Thyroid gland (tissue), 4 donors: ENCODE data around the gene THAP7. TPM values are rescaled to one million over a fixed set of nuclear protein-coding genes. Genes with fewer than 3 reads are reported as not detected.

Experiments
- DNase-seq, 2 donors: peaks; one replicate each; pipeline ENCODE4 v3.0.0-alpha.2; 2019
- H3K27ac ChIP-seq, 3 donors: fragments of 200-600 bp; sonication (generic); 1 replicate in 2 of 3; 2 replicates in 1 of 3; pipeline ENCODE4 v1.5.1; 2016 to 2019; ENCODE audit warnings: mild to moderate bottlenecking in 1 of 3, moderate library complexity in 1 of 3
- H3K27me3 ChIP-seq: fragments of 200-600 bp; sonication (generic); one replicate; pipeline ENCODE4 v1.5.1; 2019
- H3K36me3 ChIP-seq, 2 donors: fragments of 200-600 bp; sonication (generic); one replicate each; pipeline ENCODE4 v1.5.1; 2016 to 2019
- H3K4me1 ChIP-seq, 2 donors: fragments of 200-600 bp; sonication (generic); one replicate each; pipeline ENCODE4 v1.5.1; 2017 to 2019
- H3K4me3 ChIP-seq, 3 donors: fragments of 200-600 bp; sonication (generic); replicated peaks in 1 of 3; 1 replicate in 2 of 3; 2 replicates in 1 of 3; pipeline ENCODE4 v1.5.1; 2016; ENCODE audit warnings: mild to moderate bottlenecking in 1 of 3
- H3K9me3 ChIP-seq: fragments of 200-600 bp; sonication (generic); one replicate; pipeline ENCODE4 v1.5.1; 2017
- CTCF ChIP-seq, 6 experiments: fragments of 200-600 bp in 3 of 6; fragments of 450-650 bp in 3 of 6; sonication (generic) in 3 of 6; IDR thresholded peaks; one replicate each; pipeline ENCODE4 v1.5.1; 2016 to 2019; ENCODE audit warnings: antibody characterized with exemption in 6 of 6, mild to moderate bottlenecking in 2 of 6, inconsistent platforms in 1 of 6, moderate library complexity in 1 of 6
- POLR2A ChIP-seq, 2 donors: fragments of 450-650 bp; IDR thresholded peaks; one replicate each; pipeline ENCODE4 v1.6.1; 2017; ENCODE audit warnings: antibody characterized with exemption in 2 of 2, mild to moderate bottlenecking in 2 of 2, moderate library complexity in 1 of 2
- WGBS, 2 donors: methylation state at CpG; one replicate each; pipeline ENCODE4 v1.1.5; 2017; 5-methylcytosine and 5-hydroxymethylcytosine counted together
- intact Hi-C: fragments of 100-400 bp; cut with DNase I; formaldehyde crosslinking; loops from one replicate; pipeline ENCODE4 v1.15.1; 2023
- total RNA-seq, 4 donors: library from RNA; depleted of rRNA; stranded (reverse); fragments of >200 nt; gene quantifications; one replicate each; pipeline ENCODE4 v1.2.3, GENCODE V29; 2016

Gene THAP7
- total RNA-seq, 4 donors from 2014 or later = 51.0 to 75.0 (median 58.9) TPM

DNA sequence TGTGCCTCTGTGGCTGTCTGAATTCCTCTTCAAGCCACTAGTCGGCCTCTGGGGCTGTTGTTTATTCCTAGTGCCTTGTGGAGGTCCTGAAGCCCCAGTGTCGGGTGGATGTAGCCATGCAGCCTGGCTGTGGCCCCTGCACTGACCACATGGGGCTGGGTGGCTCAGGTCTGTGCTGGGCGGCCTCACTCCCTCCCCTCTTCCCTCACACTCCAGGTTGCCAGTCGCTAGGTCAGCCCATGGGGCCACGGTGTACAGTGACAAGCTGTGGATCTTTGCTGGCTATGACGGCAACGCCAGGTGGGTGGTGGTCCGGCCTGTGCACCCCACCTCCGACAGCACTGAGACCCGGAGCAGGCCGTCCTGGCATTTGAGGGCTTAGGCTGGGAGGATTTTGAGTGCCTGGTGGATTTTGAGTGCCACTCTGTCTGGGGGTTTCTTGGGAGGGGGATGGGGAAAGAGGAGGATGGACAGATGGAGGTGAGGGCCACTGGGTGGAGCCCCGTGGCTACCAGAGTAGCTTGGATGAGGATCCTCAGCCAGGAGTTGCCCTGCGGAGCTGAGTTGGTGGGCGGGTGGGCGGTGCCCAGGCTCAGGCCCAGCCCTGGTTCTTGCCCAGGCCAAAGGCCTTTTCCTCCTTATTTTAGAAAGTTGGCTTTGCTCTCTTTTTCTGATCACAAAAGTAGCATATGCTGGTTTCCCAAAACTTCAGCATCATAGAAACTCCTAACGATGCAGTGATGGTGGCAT, 13.2 kb downstream of the THAP7 start:
- peaks cover 21 to 33% of the 10 kb centered on the region in 2 donors for H3K36me3 ChIP-seq

GRCh38 chr22:20987375-20987774, 14.5 kb downstream of the THAP7 start:
- TF ChIP-seq CTCF (IDR thresholded peaks at IDR 0.05) = no peak
- TF ChIP-seq POLR2A (IDR thresholded peaks at IDR 0.05) = no peak
- DNase-seq = no peak
- Histone ChIP-seq H3K36me3 (peaks cover 16 to 22% of the 10 kb centered on the region in 2 donors), H3K27ac (no peak overlapping the region), H3K27me3 (no peaks in the 10 kb centered on the region), H3K9me3 (no peaks in the 10 kb centered on the region), H3K4me3 (no peak overlapping the region), H3K4me1 (peaks cover 6 to 9% of the 10 kb centered on the region in 2 donors)
- WGBS, 2 donors = 88 to 91% methylated on average over 12 of the region's 14 CpGs
- intact Hi-C loops = no loop called here

More for the DNA sequence above, 13.2 kb downstream of the THAP7 start:
- Histone ChIP-seq H3K9me3 (no peaks in the 10 kb centered on the region), H3K4me3 (no peak overlapping the region), H3K27me3 (no peaks in the 10 kb centered on the region), H3K27ac (no peak overlapping the region), H3K4me1 (no peaks in the 10 kb centered on the region)
- 88% methylated on average over 12 to 13 of the region's 16 CpGs for WGBS, 2 donors
- intact Hi-C loops = no loop called here
- TF ChIP-seq CTCF (IDR thresholded peaks at IDR 0.05) (no peak), POLR2A (IDR thresholded peaks at IDR 0.05) (no peak)
- DNase-seq = no peak

GRCh38 chr22:20986365-20986764, 15.6 kb downstream of the THAP7 start:
- H3K36me3 ChIP-seq = peaks cover 6 to 14% of the 10 kb centered on the region in 2 donors
- TF ChIP-seq POLR2A (IDR thresholded peaks at IDR 0.05) = no peak
- TF ChIP-seq CTCF (IDR thresholded peaks at IDR 0.05) = no peak

GRCh38 chr22:20985720-20986119, 16.2 kb downstream of the THAP7 start:
- Histone ChIP-seq H3K36me3 (peaks cover 4 to 14% of the 10 kb centered on the region in 2 donors), H3K27me3 (no peaks in the 10 kb centered on the region), H3K9me3 (no peaks in the 10 kb centered on the region), H3K4me3 (no peak overlapping the region), H3K27ac (no peak overlapping the region), H3K4me1 (peaks cover 13 to 17% of the 10 kb centered on the region in 2 donors)
- no peak for DNase-seq
- 93 to 97% methylated on average over 3 to 7 of the region's 7 CpGs for WGBS, 2 donors
- intact Hi-C loops = no loop called here
- TF ChIP-seq CTCF (IDR thresholded peaks at IDR 0.05) (no peak), POLR2A (IDR thresholded peaks at IDR 0.05) (no peak)

More at GRCh38 chr22:20986365-20986764, 15.6 kb downstream of the THAP7 start:
- WGBS, 2 donors = 94 to 96% methylated on average over 1 of the region's 1 CpG
- no peak for DNase-seq
- no peak overlapping the region for H3K27ac ChIP-seq
- H3K9me3 ChIP-seq = no peaks in the 10 kb centered on the region
- no peak overlapping the region for H3K4me3 ChIP-seq
- H3K27me3 ChIP-seq = no peaks in the 10 kb centered on the region
- peaks cover 9 to 11% of the 10 kb centered on the region in 2 donors for H3K4me1 ChIP-seq
- intact Hi-C loops = no loop called here

GRCh38 chr22:20983081-20983771, 18.7 kb downstream of the THAP7 start:
- no peak for DNase-seq
- intact Hi-C loops = no loop called here
- Histone ChIP-seq H3K36me3 (peaks cover 4 to 14% of the 10 kb centered on the region in 2 donors), H3K4me1 (peaks cover 21 to 25% of the 10 kb centered on the region in 2 donors), H3K9me3 (no peaks in the 10 kb centered on the region), H3K4me3 (peak overlapping the region in 1 of 3 donors; percentile 81), H3K27ac (peak overlapping the region in 1 of 3 donors; percentile 84), H3K27me3 (no peaks in the 10 kb centered on the region)
- no peak for TF ChIP-seq CTCF (IDR thresholded peaks at IDR 0.05)
- TF ChIP-seq POLR2A (IDR thresholded peaks at IDR 0.05) = no peak
- WGBS, 2 donors = 76 to 89% methylated on average over 5 of the region's 5 CpGs
